Fibroblast of skin of right biceps (primary cell): ENCODE measurements around the gene TTC7B.

Experiments used
- DNase-seq: peaks from one replicate; pipeline ENCODE4 v3.0.0-alpha.2; 2013

TTC7B gene

DNA sequence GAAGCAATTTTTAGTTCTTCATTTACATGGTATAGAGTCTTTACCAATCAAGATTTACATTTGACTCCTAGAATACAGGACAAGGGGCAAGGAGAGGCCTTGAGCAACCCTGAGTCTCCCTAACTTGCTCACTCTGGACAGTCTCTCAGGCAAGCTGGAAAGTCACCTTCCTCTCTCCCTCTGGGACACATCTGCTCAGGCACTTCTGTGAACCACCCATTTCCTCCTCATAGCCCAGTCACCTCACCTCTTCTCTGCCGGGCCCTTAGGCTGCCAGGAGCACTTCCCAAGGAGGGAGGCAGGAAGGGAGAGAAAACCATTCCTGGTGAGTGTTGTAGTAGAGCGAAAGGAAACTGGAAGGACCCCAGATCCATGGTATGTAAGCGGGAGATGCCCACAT lies 202.8 kb downstream of the TTC7B start:
- no peak for DNase-seq

- no peak for DNase-seq
Observed at GRCh38 chr14:90612801-90613200, 203.4 kb downstream of the TTC7B start.

- DNase-seq, result no peak
Observed at GRCh38 chr14:90611936-90612335, 204.3 kb downstream of the TTC7B start.

GRCh38 chr14:90611501-90611900 lies 204.7 kb downstream of the TTC7B start:
- no peak for DNase-seq

GRCh38 chr14:90610346-90611040 lies 205.7 kb downstream of the TTC7B start:
- DNase-seq, result no peak

DNA sequence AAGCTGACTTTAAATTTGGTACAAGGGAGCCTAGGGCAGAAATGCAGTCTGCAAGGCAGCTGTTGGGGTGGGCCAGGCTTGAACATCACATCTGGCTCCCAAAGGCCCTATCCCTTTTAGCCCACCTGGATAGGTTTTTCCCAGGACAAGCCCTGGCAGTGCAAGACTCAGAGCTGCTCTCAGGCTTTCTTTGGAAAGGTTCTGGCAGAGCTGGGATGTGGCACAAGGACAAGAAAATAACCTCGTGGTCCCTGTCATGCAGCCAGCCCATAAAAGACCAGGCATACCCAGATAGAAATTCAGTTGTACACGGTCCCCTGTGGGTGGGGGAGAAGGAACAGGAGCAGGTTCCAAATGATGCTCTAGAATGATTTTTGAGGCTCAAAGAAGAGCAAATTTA lies 206.9 kb downstream of the TTC7B start:
- DNase-seq, result no peak

DNA sequence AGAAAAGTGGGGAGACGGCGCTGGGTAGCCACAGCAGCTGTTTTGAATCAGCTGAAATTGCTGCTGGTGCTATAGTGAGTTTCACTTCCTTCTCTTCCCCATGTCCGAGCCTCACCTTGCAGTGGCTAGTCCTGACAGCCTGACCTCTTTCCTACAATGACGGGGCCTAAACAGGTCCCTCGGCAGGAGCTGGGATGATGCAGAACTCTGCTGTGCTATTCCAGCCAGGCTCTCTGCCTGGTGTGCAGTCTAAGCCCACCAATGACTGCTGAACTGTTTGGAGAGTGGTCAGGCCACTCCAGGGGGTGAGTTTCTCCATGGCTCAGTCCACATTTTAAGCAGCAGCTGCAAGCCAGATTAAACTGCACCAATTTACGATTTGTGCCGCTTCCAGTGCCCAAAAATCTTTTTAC lies 207.3 kb downstream of the TTC7B start:
- DNase-seq, result no peak

GRCh38 chr14:90608281-90608680 lies 207.9 kb downstream of the TTC7B start:
- DNase-seq, result no peak

DNA sequence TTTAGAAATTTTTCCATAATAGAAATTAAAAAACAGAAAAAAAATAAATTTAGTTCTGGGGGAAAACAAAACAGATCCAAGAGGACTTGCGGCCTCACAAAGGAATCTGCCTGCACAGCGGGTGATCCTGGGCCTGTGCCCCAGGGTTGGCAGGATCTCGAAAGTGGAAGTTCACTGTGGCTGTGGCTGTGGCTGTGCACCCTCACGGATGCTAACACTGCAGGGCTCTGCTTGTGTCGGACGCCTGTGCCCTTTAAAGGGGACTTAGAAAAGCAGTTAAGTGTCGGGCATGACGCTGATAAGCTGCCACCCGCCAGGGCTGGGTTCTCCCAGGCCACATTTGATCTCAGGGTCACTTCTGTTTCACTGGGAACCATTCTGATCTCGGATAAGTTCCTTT lies 209.1 kb downstream of the TTC7B start:
- no peak for DNase-seq

- no peak for DNase-seq
Observed at GRCh38 chr14:90606434-90606833, 209.8 kb downstream of the TTC7B start.

DNA sequence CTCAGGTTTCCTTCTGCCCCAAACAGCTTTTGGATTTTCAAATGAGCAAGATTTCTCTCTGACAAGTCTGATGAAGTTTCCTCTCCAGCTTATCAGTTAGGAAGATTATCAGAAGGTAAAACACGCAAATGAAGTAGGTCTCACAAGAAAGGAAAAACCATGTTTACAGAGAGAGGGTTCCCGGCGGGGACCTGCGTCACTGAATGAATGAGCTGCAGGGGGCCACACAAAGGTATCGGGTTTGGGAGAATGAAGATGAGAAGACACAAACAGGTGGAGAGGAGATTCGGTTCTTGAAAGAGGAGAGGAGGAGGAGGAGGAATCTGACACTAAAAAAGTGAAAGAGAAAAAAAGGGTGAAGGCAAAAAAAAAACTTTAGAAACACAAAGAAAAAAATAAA lies 210.8 kb downstream of the TTC7B start:
- DNase-seq, result no peak

DNA sequence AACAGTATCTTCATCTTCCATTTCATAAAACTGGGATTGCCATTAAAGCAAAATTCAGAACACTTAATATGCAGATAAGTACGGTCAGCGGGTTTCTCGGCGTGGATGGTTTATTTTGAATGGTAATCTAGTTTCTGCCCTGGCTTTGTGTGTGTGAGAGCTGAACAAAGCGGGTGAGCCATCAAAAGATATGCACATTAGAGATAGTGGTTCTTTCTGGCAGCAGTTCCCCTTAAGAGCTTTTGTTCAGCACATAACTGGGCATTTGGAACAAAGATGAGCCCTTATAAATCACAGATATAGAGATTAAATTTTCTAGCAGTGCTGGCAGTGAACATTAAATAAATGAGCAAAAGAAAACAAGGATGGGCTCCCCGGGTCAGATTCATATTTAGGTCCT lies 211.9 kb downstream of the TTC7B start:
- DNase-seq, result no peak

- DNase-seq, result no peak
Observed at GRCh38 chr14:90603841-90604240, 212.4 kb downstream of the TTC7B start.

- DNase-seq, result no peak
Observed at GRCh38 chr14:90603336-90603735, 212.9 kb downstream of the TTC7B start.

GRCh38 chr14:90602088-90602687 lies 214.0 kb downstream of the TTC7B start:
- no peak for DNase-seq

DNA sequence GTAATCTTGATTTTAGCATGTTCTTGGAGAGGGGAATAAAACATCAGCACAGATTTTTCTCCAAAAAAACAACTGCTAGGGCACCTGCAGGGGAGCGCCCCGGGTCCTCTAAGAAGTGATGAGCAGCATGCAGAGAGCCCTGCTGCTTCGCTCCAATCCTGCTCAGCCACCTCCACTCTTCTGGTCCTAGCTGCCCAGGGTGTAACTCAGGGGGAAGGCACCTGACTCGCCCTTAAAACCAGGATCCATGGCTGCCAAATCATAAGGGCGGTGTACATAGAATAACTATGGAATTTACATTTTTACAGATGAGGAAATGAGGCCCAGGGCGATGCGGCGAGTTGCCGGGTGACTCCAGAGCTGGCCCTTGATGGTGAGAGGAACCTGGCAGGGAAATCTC lies 214.7 kb downstream of the TTC7B start:
- DNase-seq, result no peak

DNA sequence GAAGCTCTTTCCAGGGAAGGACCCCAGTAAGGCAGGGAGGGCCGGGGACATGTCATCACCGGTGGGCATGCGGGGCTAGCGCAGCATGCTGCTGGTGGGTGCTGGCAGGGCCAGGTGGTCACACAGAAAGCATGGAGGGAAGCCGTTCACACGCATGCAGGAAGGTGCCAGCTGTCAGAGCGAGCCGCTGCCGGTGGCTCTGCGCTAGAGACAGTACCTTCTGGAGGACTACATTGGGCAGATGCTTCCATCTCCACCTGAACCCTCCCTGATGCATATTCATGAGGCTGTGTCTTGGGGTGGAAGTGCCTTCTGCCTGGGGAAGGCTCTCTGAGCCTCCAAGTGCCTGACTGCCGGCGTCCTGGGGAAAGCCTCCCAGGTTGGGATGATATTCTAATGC lies 215.6 kb downstream of the TTC7B start:
- DNase-seq, result no peak

- no peak for DNase-seq
Observed at GRCh38 chr14:90599748-90600507, 216.3 kb downstream of the TTC7B start.

DNA sequence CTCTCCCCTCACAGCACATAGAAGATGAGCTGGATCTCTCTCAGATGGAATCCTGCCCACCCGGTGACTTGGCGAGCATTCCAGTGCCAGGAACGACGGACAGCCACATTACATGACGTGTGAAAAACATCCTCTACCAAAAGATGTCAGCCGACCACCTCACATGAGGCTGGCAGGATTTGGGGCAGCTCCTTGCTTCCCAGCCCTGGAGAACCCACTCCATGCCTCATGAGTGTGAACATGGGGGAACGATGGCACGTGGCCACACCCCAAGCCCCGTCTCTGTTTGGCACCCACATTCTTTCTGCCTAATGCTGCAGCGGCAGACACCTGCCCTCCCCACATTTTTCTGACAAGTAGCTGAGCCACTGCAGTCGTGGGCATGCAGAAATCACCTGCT lies 216.9 kb downstream of the TTC7B start:
- DNase-seq, result no peak

- DNase-seq, result no peak
Observed at GRCh38 chr14:90597961-90598360, 218.3 kb downstream of the TTC7B start.

DNA sequence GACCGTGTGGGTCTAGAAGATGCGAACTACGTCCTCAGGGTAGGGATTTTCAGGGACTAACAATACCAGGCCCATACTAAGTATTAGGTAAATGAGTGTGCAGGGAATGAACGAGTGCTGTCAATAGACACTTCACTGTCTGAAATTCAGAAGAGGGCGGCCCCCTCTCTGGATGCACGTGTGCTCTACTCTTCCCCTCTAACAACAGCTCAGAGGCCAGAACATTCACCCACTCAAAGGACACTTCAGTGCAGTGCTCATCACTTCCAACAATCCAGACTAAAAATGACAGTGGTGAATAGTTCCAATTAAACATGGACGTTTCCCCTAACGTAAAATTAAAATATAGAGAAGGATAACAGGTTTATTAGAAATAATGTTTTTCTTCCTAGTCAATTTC lies 219.5 kb downstream of the TTC7B start:
- no peak for DNase-seq

DNA sequence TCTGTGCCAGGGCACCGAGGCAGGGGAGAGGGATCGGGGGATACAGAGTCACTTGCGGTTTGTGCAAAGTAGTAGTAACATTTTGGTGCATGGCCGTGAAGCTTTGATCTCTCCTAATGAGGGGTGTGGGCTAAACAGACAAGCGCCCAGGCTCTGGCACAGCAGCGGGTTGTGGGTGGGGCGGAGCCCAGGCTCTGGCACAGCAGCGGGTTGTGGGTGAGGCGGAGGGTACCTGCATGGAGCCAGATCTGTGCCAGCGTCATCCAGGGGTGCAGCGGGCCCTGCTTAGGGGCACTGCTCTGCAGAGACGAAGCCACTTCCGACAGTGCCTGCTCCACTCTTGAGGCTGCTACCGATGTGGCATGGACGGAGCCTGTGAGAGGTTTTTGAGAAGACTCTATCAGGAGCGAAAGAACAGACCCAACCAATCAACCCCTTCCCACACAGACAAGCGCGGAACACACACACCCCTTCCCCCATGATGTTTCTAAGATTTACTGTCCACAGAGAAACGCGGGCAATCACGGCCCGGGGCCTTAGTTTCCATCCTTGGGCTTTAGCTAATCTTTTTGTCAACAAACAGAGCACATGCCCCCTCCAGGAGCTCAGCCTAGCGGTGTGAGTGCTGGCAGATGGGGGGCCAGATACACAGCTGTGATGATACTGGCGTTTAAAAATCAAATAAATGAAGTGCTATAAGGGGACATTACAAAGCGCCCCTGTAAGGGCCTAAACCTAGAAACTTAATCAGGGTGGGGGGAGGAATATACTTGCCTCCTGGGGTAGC lies 222.8 kb downstream of the TTC7B start:
- DNase-seq, result no peak

DNA sequence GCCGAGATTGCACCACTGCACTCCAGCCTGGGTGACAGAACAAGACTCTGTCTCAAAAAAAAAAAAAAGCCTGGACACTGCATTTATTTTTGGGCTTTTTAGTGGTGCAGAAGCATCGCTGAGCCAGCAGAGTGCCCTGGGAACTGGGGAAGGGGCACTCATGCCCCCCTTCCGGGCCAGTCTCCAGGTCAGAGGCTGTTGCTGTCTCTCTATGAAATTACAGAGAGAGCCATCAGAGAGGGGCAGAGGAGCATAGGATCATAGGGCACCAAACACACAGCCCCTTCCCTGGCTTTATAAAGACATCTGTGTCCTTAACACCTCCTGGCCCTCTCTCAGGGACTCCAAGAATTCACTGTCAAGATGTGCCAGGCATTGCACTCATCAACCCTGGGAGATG lies 223.6 kb downstream of the TTC7B start:
- no peak for DNase-seq

DNA sequence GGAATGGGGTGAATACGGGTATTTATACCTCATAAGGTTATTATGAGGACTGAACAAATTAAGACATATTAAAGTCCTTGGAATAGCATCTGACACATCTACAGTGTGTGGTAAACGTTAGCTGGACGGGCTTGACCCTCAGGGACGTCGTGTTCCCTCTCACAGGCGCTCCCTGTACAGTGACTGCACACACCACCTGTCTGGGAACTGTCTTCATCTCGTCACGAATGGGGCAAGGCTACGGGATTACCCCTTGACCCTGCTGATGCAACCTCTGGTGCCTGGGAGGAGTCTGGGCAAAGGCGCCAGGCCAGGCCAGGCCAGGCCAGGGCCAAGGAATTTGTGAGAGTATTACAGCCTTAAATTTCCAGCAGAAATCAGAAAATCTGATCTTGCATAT lies 228.3 kb downstream of the TTC7B start:
- DNase-seq, result no peak
